ENCODE data around the gene ITPK1.

The ITPK1 gene

GRCh38 chr14:93014058-93015023 lies 101.4 kb downstream of the ITPK1 start:
- TF ChIP-seq CTCF (IDR thresholded peaks at IDR 0.05; ENCODE audit: extremely low read depth, missing control alignments) = no peak
- no peak for DNase-seq (ENCODE audit: low spot score)

GRCh38 chr14:93012951-93013719 lies 102.6 kb downstream of the ITPK1 start:
- peak; percentile 65 for DNase-seq (ENCODE audit: low spot score)
- TF ChIP-seq CTCF (IDR thresholded peaks at IDR 0.05; ENCODE audit: extremely low read depth, missing control alignments) = no peak

GRCh38 chr14:93012506-93012905 lies 103.2 kb downstream of the ITPK1 start:
- DNase-seq (ENCODE audit: low spot score) = no peak
- TF ChIP-seq CTCF (IDR thresholded peaks at IDR 0.05; ENCODE audit: extremely low read depth, missing control alignments) = no peak

GRCh38 chr14:93011650-93012325 lies 103.9 kb downstream of the ITPK1 start:
- no peak for TF ChIP-seq CTCF (IDR thresholded peaks at IDR 0.05; ENCODE audit: extremely low read depth, missing control alignments)
- no peak for DNase-seq (ENCODE audit: low spot score)

- TF ChIP-seq CTCF (IDR thresholded peaks at IDR 0.05; ENCODE audit: extremely low read depth, missing control alignments) = no peak
- DNase-seq (ENCODE audit: low spot score) = no peak
Observed at GRCh38 chr14:93011141-93011529, 104.6 kb downstream of the ITPK1 start.

GRCh38 chr14:93010522-93011140 lies 105.1 kb downstream of the ITPK1 start:
- no peak for DNase-seq (ENCODE audit: low spot score)
- TF ChIP-seq CTCF (IDR thresholded peaks at IDR 0.05; ENCODE audit: extremely low read depth, missing control alignments) = no peak
